DMS153 treated with DMSO at 0.1 percent for 48 hours (cell line): ENCODE results near the gene BCL11B.

Experiments used
- DNase-seq: peaks from one replicate; lab custom pipeline; 2025; ENCODE audit not compliant: unreplicated experiment; lab: John Stamatoyannopoulos, UW

BCL11B gene

GRCh38 chr14:99287269-99287942 is 15.4 kb upstream of the BCL11B start:
- DNase-seq, result no peak

- no peak for DNase-seq
Observed at GRCh38 chr14:99286761-99287160, 14.8 kb upstream of the BCL11B start.

- DNase-seq, result no peak
Observed at GRCh38 chr14:99284254-99285004, 12.4 kb upstream of the BCL11B start.

GRCh38 chr14:99282261-99283050 is 10.5 kb upstream of the BCL11B start:
- no peak for DNase-seq

- DNase-seq, result no peak
Observed at GRCh38 chr14:99281396-99281795, 9.4 kb upstream of the BCL11B start.

GRCh38 chr14:99280852-99281251 is 8.9 kb upstream of the BCL11B start:
- DNase-seq, result no peak

GRCh38 chr14:99280066-99280731 is 8.2 kb upstream of the BCL11B start:
- DNase-seq, result no peak

- DNase-seq, result no peak
Observed at GRCh38 chr14:99278836-99279235, 6.8 kb upstream of the BCL11B start.

- no peak for DNase-seq
Observed at GRCh38 chr14:99277530-99277929, 5.5 kb upstream of the BCL11B start.

- no peak for DNase-seq
Observed at GRCh38 chr14:99276482-99276881, 4.5 kb upstream of the BCL11B start.

GRCh38 chr14:99275222-99275584 is 3.2 kb upstream of the BCL11B start:
- DNase-seq, result no peak

- DNase-seq, result peak; percentile 47
Observed at GRCh38 chr14:99274346-99275221, 2.6 kb upstream of the BCL11B start.

GRCh38 chr14:99273766-99274345 is 1.9 kb upstream of the BCL11B start:
- DNase-seq, result no peak

GRCh38 chr14:99272899-99273765 is 1.1 kb upstream of the BCL11B start:
- no peak for DNase-seq

GRCh38 chr14:99272632-99272898 is 568 bp upstream of the BCL11B start:
- no peak for DNase-seq

GRCh38 chr14:99271221-99271941 is 616 bp downstream of the BCL11B start:
- no peak for DNase-seq

GRCh38 chr14:99270458-99271220 is 1.4 kb downstream of the BCL11B start:
- no peak for DNase-seq
